Measurements from ENCODE around the gene VDAC1. TPM values are rescaled to one million over a fixed set of nuclear protein-coding genes. Genes with fewer than 3 reads are reported as not detected.
"Not testable (repeated sequence)": the region's sequence is repeated elsewhere in the genome, so short reads cannot be mapped to it uniquely, and the experiment has no call there.

The VDAC1 gene
- total and polyA plus RNA-seq, 2 experiments from 2014 or later: 205 to 397 TPM

DNA sequence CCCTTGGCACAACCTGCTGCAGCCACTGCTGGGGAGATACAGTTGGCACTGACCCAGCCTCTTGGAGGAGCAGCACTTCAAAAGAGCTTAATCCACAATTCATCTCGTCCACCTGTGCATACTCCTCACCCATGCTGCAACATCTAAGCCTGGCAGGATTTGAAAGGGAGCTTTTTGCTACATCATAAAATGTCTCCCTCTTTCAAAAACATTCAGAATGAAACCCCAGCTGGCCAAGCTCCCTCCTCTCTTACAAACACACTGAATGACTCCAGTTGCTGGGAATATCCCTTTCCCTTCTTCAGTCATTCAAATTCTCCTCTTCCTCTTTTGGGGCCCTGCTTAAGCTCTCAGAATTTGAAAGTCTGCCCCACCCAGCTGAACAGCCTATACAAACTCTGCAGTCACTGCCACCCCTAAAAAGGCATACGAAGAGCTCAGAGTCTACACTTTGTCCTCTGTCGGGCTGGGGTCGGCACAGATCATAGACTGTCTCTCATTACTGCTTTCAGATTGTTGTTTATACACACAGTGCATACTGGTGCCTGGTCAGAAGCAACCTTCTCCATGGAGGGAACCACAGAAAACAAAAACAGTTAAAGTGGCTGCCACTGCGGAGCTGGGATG lies 27.5 kb downstream of the VDAC1 start:
- Histone ChIP-seq H3K4me1 (ENCODE audit: low read depth) (peaks cover 13% of the 10 kb centered on the region), H3K9me3 (ENCODE audit: low read depth) (no peaks in the 10 kb centered on the region), H3K27me3 (no peaks in the 10 kb centered on the region), H3K27ac (peak overlapping the region; percentile 8), H3K36me3 (peaks cover 36% of the 10 kb centered on the region), H3K4me3 (no peak overlapping the region)
- no peak for DNase-seq (ENCODE audit: low read depth in 1 of 2, low spot score in 1 of 2)
- TF ChIP-seq, protein P1, sequence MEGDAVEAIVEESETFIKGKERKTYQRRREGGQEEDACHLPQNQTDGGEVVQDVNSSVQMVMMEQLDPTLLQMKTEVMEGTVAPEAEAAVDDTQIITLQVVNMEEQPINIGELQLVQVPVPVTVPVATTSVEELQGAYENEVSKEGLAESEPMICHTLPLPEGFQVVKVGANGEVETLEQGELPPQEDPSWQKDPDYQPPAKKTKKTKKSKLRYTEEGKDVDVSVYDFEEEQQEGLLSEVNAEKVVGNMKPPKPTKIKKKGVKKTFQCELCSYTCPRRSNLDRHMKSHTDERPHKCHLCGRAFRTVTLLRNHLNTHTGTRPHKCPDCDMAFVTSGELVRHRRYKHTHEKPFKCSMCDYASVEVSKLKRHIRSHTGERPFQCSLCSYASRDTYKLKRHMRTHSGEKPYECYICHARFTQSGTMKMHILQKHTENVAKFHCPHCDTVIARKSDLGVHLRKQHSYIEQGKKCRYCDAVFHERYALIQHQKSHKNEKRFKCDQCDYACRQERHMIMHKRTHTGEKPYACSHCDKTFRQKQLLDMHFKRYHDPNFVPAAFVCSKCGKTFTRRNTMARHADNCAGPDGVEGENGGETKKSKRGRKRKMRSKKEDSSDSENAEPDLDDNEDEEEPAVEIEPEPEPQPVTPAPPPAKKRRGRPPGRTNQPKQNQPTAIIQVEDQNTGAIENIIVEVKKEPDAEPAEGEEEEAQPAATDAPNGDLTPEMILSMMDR (IDR thresholded peaks at IDR 0.05; ENCODE audit: low read depth, low read length): no peak

DNA sequence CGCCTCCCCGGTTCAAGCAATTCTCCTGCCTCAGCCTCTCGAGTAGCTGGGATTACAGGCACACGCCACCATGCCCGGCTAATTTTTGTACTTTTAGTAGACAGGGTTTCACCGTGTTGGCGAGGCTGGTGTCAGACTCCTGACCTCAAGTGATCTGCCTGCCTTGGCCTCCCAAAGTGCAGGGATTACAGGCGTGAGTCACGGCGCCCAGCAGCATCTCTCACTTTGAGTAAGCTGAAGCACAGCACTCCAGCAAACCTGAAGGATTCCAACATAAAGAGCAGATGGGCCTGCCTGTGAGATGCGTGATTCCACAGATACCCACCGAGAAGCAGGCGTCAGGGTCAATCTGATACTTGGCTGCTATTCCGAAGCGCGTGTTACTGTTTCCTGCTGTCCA lies 29.2 kb downstream of the VDAC1 start:
- H3K9me3 ChIP-seq (ENCODE audit: low read depth); DNase-seq (ENCODE audit: low read depth in 1 of 2, low spot score in 1 of 2); H3K27me3 ChIP-seq; H3K4me3 ChIP-seq; H3K27ac ChIP-seq: not testable (repeated sequence)
- Histone ChIP-seq H3K36me3 (peaks cover 32% of the 10 kb centered on the region), H3K4me1 (ENCODE audit: low read depth) (peaks cover 13% of the 10 kb centered on the region)

DNA sequence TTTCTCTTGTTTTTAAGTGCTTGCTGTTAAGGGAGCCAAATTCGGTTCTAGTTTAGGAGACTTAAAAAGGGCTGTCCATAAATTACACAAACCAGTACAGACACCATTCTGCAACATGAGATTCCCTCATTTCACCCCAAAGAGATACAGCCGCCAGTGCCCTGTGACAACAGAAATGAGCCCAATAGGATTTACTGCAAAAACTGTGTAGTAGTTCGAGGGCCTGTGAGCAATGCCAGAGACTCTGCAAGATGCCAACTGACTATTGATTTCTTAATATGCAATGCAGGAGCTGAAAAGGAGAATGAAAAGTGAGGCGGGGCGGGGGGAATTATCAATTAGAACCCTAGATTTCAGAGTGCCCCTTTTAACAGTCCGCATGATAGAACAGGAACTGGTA lies 30.6 kb downstream of the VDAC1 start:
- peaks cover 32% of the 10 kb centered on the region for H3K36me3 ChIP-seq
- H3K4me1 ChIP-seq (ENCODE audit: low read depth): peaks cover 7% of the 10 kb centered on the region
- TF ChIP-seq, protein P1 (IDR thresholded peaks at IDR 0.05; ENCODE audit: low read depth, low read length): no peak
- no peaks in the 10 kb centered on the region for H3K9me3 ChIP-seq (ENCODE audit: low read depth)
- DNase-seq (ENCODE audit: low read depth in 1 of 2, low spot score in 1 of 2): no peak
- H3K27me3 ChIP-seq: no peaks in the 10 kb centered on the region
- no peak overlapping the region for H3K27ac ChIP-seq
- no peak overlapping the region for H3K4me3 ChIP-seq

DNA sequence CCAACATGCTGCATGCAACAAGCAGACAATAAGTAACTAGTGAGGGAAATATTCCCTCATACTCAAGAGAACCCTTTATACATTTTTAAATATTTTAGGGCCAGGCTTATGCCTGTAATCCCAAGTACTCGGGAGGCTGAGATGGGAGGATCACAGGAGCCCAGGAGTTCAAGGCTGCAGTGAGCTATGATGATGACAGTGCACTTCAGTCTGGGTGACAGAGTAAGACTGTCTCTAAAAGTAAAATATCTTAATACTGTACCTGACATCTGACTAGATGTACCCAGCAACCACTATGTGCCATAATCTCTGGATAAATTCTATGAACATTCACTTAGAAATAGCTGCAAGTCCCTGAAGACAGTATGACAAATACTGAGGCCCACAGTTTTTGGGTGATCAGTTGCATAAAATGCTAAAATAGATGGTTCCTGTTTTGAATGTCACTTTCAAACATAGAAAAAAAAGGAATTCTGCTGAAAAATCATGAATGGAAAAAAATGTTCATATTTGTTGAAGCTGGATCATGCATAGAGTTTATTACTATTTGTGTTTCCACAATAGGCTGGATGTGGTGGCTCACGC lies 34.4 kb downstream of the VDAC1 start:
- peaks cover 7% of the 10 kb centered on the region for H3K4me1 ChIP-seq (ENCODE audit: low read depth)
- H3K9me3 ChIP-seq (ENCODE audit: low read depth): no peaks in the 10 kb centered on the region
- no peaks in the 10 kb centered on the region for H3K27me3 ChIP-seq
- H3K36me3 ChIP-seq: peaks cover 24% of the 10 kb centered on the region
- H3K4me3 ChIP-seq: no peak overlapping the region
- DNase-seq (ENCODE audit: low read depth in 1 of 2, low spot score in 1 of 2): no peak
- H3K27ac ChIP-seq: peak overlapping the region; percentile 64
- TF ChIP-seq, protein P1 (IDR thresholded peaks at IDR 0.05; ENCODE audit: low read depth, low read length): no peak

DNA sequence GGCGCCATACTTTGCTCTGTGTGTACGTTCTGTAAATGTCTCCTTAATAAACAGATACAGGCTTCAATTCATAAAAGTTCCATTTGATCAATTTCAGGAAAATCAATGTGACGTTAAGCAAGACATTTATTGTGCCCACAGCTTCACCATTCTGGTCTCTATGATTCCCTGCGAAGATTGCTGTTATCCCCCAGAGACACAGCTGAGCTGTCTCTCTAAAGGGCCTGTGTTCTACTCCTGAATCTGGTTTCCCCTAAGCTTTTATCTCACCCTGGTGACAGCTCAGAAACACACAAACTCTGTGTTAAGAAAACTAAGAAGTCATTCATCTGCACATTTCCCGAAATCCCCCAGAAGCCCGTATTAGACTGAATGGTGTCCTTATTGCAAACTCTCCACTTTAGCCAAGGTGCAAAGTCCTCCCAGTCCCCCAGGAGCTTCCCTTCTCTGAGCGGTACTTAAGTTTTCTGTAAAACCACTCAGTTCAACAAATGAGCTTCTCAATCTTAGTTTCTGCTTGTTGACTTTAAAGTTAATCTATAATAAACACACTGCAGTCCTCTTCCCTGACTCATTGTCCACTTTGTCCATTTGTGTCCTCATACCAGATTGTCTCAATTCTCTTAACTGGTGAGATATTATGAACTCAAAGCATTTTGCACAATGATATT lies 35.0 kb downstream of the VDAC1 start:
- Histone ChIP-seq H3K36me3 (peaks cover 21% of the 10 kb centered on the region), H3K4me1 (ENCODE audit: low read depth) (peaks cover 7% of the 10 kb centered on the region), H3K27me3 (no peaks in the 10 kb centered on the region), H3K9me3 (ENCODE audit: low read depth) (no peaks in the 10 kb centered on the region), H3K4me3 (no peak overlapping the region), H3K27ac (peak overlapping the region; percentile 64)
- TF ChIP-seq, protein P1 (IDR thresholded peaks at IDR 0.05; ENCODE audit: low read depth, low read length): no peak
- DNase-seq (ENCODE audit: low read depth in 1 of 2, low spot score in 1 of 2): peak in 1 of 2 donors; percentile 18
